Large intestine (tissue), 3 donors: ENCODE results near the gene CLSTN2. TPM values are rescaled to one million over a fixed set of nuclear protein-coding genes. Genes with fewer than 3 reads are reported as not detected.

Source experiments
- DNase-seq, 2 donors: peaks; one replicate each; pipeline versions ENCODE4 v3.0.0 to v3.0.0-alpha.2; 2013
- H3K27ac ChIP-seq: one replicate; pipeline ENCODE4 v1.5.1; 2013; ENCODE audit warnings: low read length
- H3K27me3 ChIP-seq: 2 replicates; pipeline ENCODE4 v1.6.1; 2013; ENCODE audit warnings: low read length; ENCODE audit not compliant: control insufficient read depth, insufficient read depth
- H3K36me3 ChIP-seq: 2 replicates; pipeline ENCODE4 v1.6.1; 2013; ENCODE audit warnings: low read length; ENCODE audit not compliant: control insufficient read depth, insufficient read depth
- H3K4me1 ChIP-seq: one replicate; pipeline ENCODE4 v1.6.1; 2013; ENCODE audit warnings: low read length; ENCODE audit not compliant: control insufficient read depth, insufficient read depth
- H3K4me3 ChIP-seq: one replicate; pipeline ENCODE4 v1.5.1; 2013; ENCODE audit warnings: low read length
- H3K9me3 ChIP-seq: one replicate; pipeline ENCODE4 v1.6.1; 2013; ENCODE audit warnings: mild to moderate bottlenecking, low read depth, low read length, moderate library complexity; ENCODE audit not compliant: control insufficient read depth
- WGBS: methylation state at CpG from one replicate; pipeline ENCODE4 v1.1.5; 2013; ENCODE audit warnings: low lambda C conversion rate; ENCODE audit not compliant: insufficient coverage; 5-methylcytosine and 5-hydroxymethylcytosine counted together
- polyA plus RNA-seq: library from polyadenylated mRNA; unstranded; fragments of 120-200 nt; gene quantifications from one replicate; pipeline ENCODE4 v1.2.1, GENCODE V29; 2013

Gene CLSTN2
- polyA plus RNA-seq, 1 donor = 1.8 TPM

DNA sequence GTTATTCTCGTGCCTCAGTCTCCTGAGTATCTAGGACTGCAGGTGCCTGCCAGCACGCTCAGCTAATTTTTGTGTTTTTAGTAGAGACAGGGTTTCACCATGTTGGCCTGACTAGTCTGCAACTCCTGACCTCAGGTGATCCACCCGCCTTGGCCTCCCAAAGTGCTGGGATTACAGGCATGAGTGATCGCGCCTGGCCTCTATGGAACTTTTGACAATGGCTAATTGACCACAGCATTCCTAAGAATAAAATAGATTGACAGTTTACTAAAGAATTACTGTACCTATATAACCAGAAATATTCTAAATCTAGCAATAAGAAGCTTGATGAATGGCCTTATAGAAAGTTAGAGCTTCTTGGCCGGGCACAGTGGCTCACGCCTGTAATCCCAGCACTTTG, 691.9 kb downstream of the CLSTN2 start:
- Histone ChIP-seq H3K27ac (no peak overlapping the region), H3K27me3 (no peaks in the 10 kb centered on the region), H3K9me3 (no peaks in the 10 kb centered on the region), H3K4me3 (no peak overlapping the region), H3K36me3 (no peaks in the 10 kb centered on the region), H3K4me1 (no peaks in the 10 kb centered on the region)
- WGBS = 100% methylated on average over 2 of the region's 7 CpGs
- no peak for DNase-seq
